Adrenal gland (tissue), 5 donors: Measurements from ENCODE around the gene KCNF1.

ENCODE experiments used
- CTCF ChIP-seq, 6 experiments: fragments of 450-650 bp in 4 of 6; fragments of 200-600 bp in 2 of 6; sonication (generic) in 1 of 6; IDR thresholded peaks; 1 replicate in 5 of 6; 2 replicates in 1 of 6; pipeline versions ENCODE4 v1.5.1 to v1.8.0; 2016 to 2021; ENCODE audit warnings: antibody characterized with exemption in 6 of 6, mild to moderate bottlenecking in 2 of 6, moderate library complexity in 1 of 6
- POLR2A ChIP-seq, 2 donors: fragments of 450-650 bp; IDR thresholded peaks; one replicate each; pipeline ENCODE4 v1.6.1; 2017; ENCODE audit warnings: antibody characterized with exemption in 2 of 2, mild to moderate bottlenecking in 2 of 2, moderate library complexity in 1 of 2
- donor health status: DM: no; HTN: no; CAD: no.

DNA sequence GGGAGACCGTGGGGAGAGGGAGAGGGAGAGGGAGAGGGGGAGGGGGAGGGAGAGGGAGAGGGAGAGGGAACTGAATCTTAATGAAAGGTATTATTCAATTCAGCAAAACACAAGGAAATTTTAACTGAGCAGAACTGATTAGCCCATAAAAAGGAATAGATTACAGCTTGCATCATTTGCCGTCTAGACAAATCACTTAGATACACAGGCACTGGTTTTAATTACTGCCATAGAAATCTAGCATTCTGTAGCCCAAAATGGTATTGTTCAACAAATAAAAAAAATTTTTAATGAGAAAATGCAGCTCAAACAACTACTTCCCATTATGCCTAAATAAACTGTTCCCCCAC is 7.9 kb upstream of the KCNF1 start:
- TF ChIP-seq CTCF (IDR thresholded peaks at IDR 0.05) (no peak), POLR2A (IDR thresholded peaks at IDR 0.05) (no peak)
